Memory B cell (primary cell): ENCODE data around the gene GPR45.
"Not testable (repeated sequence)": the region's sequence is repeated elsewhere in the genome, so short reads cannot be mapped to it uniquely, and the experiment has no call there.

Experiments
- ATAC-seq: fragments of 150-1000 bp; cut with Tn5 transposase; 2 replicates; pipeline ENCODE4 v1.10.0; 2021; ENCODE audit warnings: low read depth, mild to moderate bottlenecking, moderate library complexity
- DNase-seq, 2 donors: peaks; one replicate each; pipeline ENCODE4 v3.0.0; 2022; ENCODE audit warnings: low spot score in 2 of 2
- H3K27ac Mint-ChIP-seq: one replicate; pipeline ENCODE4 v1.8.0; 2022; ENCODE audit warnings: mild to moderate bottlenecking, moderate library complexity, mixed read lengths
- H3K27me3 Mint-ChIP-seq: one replicate; pipeline ENCODE4 v1.8.0; 2022; ENCODE audit warnings: mixed read lengths
- H3K36me3 Mint-ChIP-seq: one replicate; pipeline ENCODE4 v1.8.0; 2022; ENCODE audit warnings: mild to moderate bottlenecking, mixed read lengths
- H3K4me1 Mint-ChIP-seq: one replicate; pipeline ENCODE4 v1.8.0; 2022; ENCODE audit warnings: mixed read lengths
- H3K4me3 Mint-ChIP-seq: one replicate; pipeline ENCODE4 v1.8.0; 2022; ENCODE audit warnings: mild to moderate bottlenecking, moderate library complexity, mixed read lengths
- H3K9me3 Mint-ChIP-seq: one replicate; pipeline ENCODE4 v1.8.0; 2022; ENCODE audit warnings: mixed read lengths

Gene GPR45

GRCh38 chr2:105243961-105244360 is 2.4 kb downstream of the GPR45 start:
- no peak for ATAC-seq
- no peaks in the 10 kb centered on the region for H3K9me3 Mint-ChIP-seq

GRCh38 chr2:105244451-105244850 is 2.9 kb downstream of the GPR45 start:
- H3K4me3 Mint-ChIP-seq = no peak overlapping the region
- H3K27ac Mint-ChIP-seq = no peak overlapping the region
- DNase-seq (no peak), ATAC-seq (no peak)
- H3K9me3 Mint-ChIP-seq = no peaks in the 10 kb centered on the region
- H3K36me3 Mint-ChIP-seq = no peaks in the 10 kb centered on the region
- peaks cover 7% of the 10 kb centered on the region for H3K27me3 Mint-ChIP-seq
- no peaks in the 10 kb centered on the region for H3K4me1 Mint-ChIP-seq

More at GRCh38 chr2:105243961-105244360, 2.4 kb downstream of the GPR45 start:
- Mint-ChIP-seq H3K4me3 (no peak overlapping the region), H3K27ac (no peak overlapping the region), H3K4me1 (peaks cover under 1% of the 10 kb centered on the region), H3K27me3 (peaks cover 7% of the 10 kb centered on the region), H3K36me3 (no peaks in the 10 kb centered on the region)
- DNase-seq = no peak

- Mint-ChIP-seq H3K36me3 (peaks cover 1% of the 10 kb centered on the region), H3K9me3 (no peaks in the 10 kb centered on the region), H3K27me3 (peaks cover 4% of the 10 kb centered on the region), H3K4me1 (no peaks in the 10 kb centered on the region), H3K27ac (no peak overlapping the region), H3K4me3 (no peak overlapping the region)
- no peak for ATAC-seq
- DNase-seq = no peak
Measured at GRCh38 chr2:105248316-105249070, 7.0 kb downstream of the GPR45 start.

GRCh38 chr2:105249181-105249580 is 7.6 kb downstream of the GPR45 start:
- Mint-ChIP-seq H3K27me3 (no peaks in the 10 kb centered on the region), H3K36me3 (peaks cover 1% of the 10 kb centered on the region), H3K4me3 (no peak overlapping the region), H3K9me3 (no peaks in the 10 kb centered on the region), H3K4me1 (no peaks in the 10 kb centered on the region), H3K27ac (no peak overlapping the region)
- DNase-seq (no peak), ATAC-seq (no peak)

- H3K27ac Mint-ChIP-seq = no peak overlapping the region
- H3K4me1 Mint-ChIP-seq = no peaks in the 10 kb centered on the region
- no peaks in the 10 kb centered on the region for H3K9me3 Mint-ChIP-seq
- ATAC-seq (no peak), DNase-seq (no peak)
- H3K4me3 Mint-ChIP-seq = no peak overlapping the region
- no peaks in the 10 kb centered on the region for H3K27me3 Mint-ChIP-seq
- peaks cover 1% of the 10 kb centered on the region for H3K36me3 Mint-ChIP-seq
Measured at GRCh38 chr2:105249891-105250290, 8.3 kb downstream of the GPR45 start.

GRCh38 chr2:105251016-105251648 is 9.6 kb downstream of the GPR45 start:
- H3K27ac Mint-ChIP-seq, H3K4me1 Mint-ChIP-seq, H3K36me3 Mint-ChIP-seq, H3K4me3 Mint-ChIP-seq, H3K27me3 Mint-ChIP-seq, DNase-seq, ATAC-seq, H3K9me3 Mint-ChIP-seq: not testable (repeated sequence)

GRCh38 chr2:105252271-105252670 is 10.7 kb downstream of the GPR45 start:
- Mint-ChIP-seq H3K4me1 (no peaks in the 10 kb centered on the region), H3K27me3 (no peaks in the 10 kb centered on the region), H3K36me3 (peaks cover 1% of the 10 kb centered on the region), H3K9me3 (no peaks in the 10 kb centered on the region), H3K27ac (no peak overlapping the region), H3K4me3 (no peak overlapping the region)
- DNase-seq = no peak
- ATAC-seq = no peak

GRCh38 chr2:105254531-105255210 is 13.1 kb downstream of the GPR45 start:
- no peak for DNase-seq
- Mint-ChIP-seq H3K4me3 (no peak overlapping the region), H3K36me3 (peaks cover 3% of the 10 kb centered on the region), H3K27me3 (no peaks in the 10 kb centered on the region), H3K27ac (no peak overlapping the region), H3K9me3 (no peaks in the 10 kb centered on the region), H3K4me1 (peaks cover 2% of the 10 kb centered on the region)
- ATAC-seq = no peak

- DNase-seq (no peak), ATAC-seq (no peak)
- Mint-ChIP-seq H3K27ac (no peak overlapping the region), H3K36me3 (peaks cover 1% of the 10 kb centered on the region), H3K4me3 (no peak overlapping the region), H3K4me1 (peaks cover 2% of the 10 kb centered on the region), H3K9me3 (no peaks in the 10 kb centered on the region), H3K27me3 (no peaks in the 10 kb centered on the region)
Measured at GRCh38 chr2:105255979-105256378, 14.4 kb downstream of the GPR45 start.

- H3K36me3 Mint-ChIP-seq = peaks cover 2% of the 10 kb centered on the region
- no peaks in the 10 kb centered on the region for H3K27me3 Mint-ChIP-seq
Measured at GRCh38 chr2:105256431-105257047, 15.0 kb downstream of the GPR45 start.

GRCh38 chr2:105257981-105258380 is 16.4 kb downstream of the GPR45 start:
- peaks cover 2% of the 10 kb centered on the region for H3K4me1 Mint-ChIP-seq
- H3K4me3 Mint-ChIP-seq = no peak overlapping the region
- H3K27me3 Mint-ChIP-seq = no peaks in the 10 kb centered on the region
- DNase-seq (no peak), ATAC-seq (no peak)
- H3K9me3 Mint-ChIP-seq = no peaks in the 10 kb centered on the region
- peaks cover 9% of the 10 kb centered on the region for H3K36me3 Mint-ChIP-seq
- no peak overlapping the region for H3K27ac Mint-ChIP-seq

More at GRCh38 chr2:105256431-105257047, 15.0 kb downstream of the GPR45 start:
- DNase-seq = no peak
- Mint-ChIP-seq H3K4me1 (peaks cover 2% of the 10 kb centered on the region), H3K9me3 (no peaks in the 10 kb centered on the region), H3K27ac (no peak overlapping the region), H3K4me3 (no peak overlapping the region)
- no peak for ATAC-seq

- H3K27me3 Mint-ChIP-seq = no peaks in the 10 kb centered on the region
- H3K4me3 Mint-ChIP-seq = no peak overlapping the region
- peaks cover 12% of the 10 kb centered on the region for H3K36me3 Mint-ChIP-seq
- H3K9me3 Mint-ChIP-seq = no peaks in the 10 kb centered on the region
- no peak for ATAC-seq
- H3K27ac Mint-ChIP-seq = no peak overlapping the region
- peaks cover 2% of the 10 kb centered on the region for H3K4me1 Mint-ChIP-seq
- DNase-seq = no peak
Measured at GRCh38 chr2:105258835-105259350, 17.4 kb downstream of the GPR45 start.

GRCh38 chr2:105261061-105261460 is 19.5 kb downstream of the GPR45 start:
- Mint-ChIP-seq H3K4me1 (peaks cover 2% of the 10 kb centered on the region), H3K27me3 (no peaks in the 10 kb centered on the region), H3K9me3 (no peaks in the 10 kb centered on the region), H3K36me3 (peaks cover 24% of the 10 kb centered on the region), H3K27ac (no peak overlapping the region), H3K4me3 (no peak overlapping the region)
- ATAC-seq (no peak), DNase-seq (no peak)

- Mint-ChIP-seq H3K4me1 (peaks cover 2% of the 10 kb centered on the region), H3K27ac (no peak overlapping the region), H3K27me3 (no peaks in the 10 kb centered on the region), H3K4me3 (no peak overlapping the region), H3K9me3 (no peaks in the 10 kb centered on the region), H3K36me3 (peaks cover 37% of the 10 kb centered on the region)
- ATAC-seq (no peak), DNase-seq (no peak)
Measured at GRCh38 chr2:105262651-105263091, 21.1 kb downstream of the GPR45 start.
